GM12878 (cell line): ENCODE data around the gene NFE2L2. TPM values are rescaled to one million over a fixed set of nuclear protein-coding genes. Genes with fewer than 3 reads are reported as not detected.

Experiments
- ATAC-seq: fragments of 200-7000 bp; cut with Tn5 transposase; 3 replicates; pipeline ENCODE4 v1.9.1; 2020; ENCODE audit warnings: mild to moderate bottlenecking, moderate library complexity
- BruUV-seq: library from RNA; stranded (reverse); fragments of 400-500 nt; replicated peaks from 2 replicates; lab custom pipeline; 2021; lab: Mats Ljungman, UMichigan
- CTCF ChIA-PET: fragments of 300-600 bp; sonication (Branson Sonifier 250); formaldehyde crosslinking; extraction: SDS; loops from one replicate; lab custom pipeline; 2021; ENCODE audit warnings: inconsistent platforms; lab: Yijun Ruan, JAX
- POLR2A ChIA-PET: fragments of 350-600 bp; formaldehyde crosslinking; extraction: SDS; loops from one replicate; lab custom pipeline; 2021; ENCODE audit warnings: inconsistent platforms; lab: Charles Lee
- RAD21 ChIA-PET: fragments of 300-600 bp; sonication (Branson Sonifier 250); formaldehyde crosslinking; loops from one replicate; lab custom pipeline; 2023; ENCODE audit warnings: antibody characterized with exemption; ENCODE audit not compliant: unreplicated experiment; lab: Charles Lee
- SMC1A ChIA-PET: fragments of 300-600 bp; sonication (Branson Sonifier 250); formaldehyde crosslinking; loops from one replicate; lab custom pipeline; 2023; ENCODE audit not compliant: unreplicated experiment, uncharacterized antibody; lab: Charles Lee
- DNase-seq: peaks from one replicate; pipeline ENCODE4 v3.0.0-alpha.2; 2011; ENCODE audit warnings: low read depth, low spot score
- FAIRE-seq: peaks from 3 replicates; lab custom pipeline; 2011; peaks lifted over from hg19 to GRCh38; lab: Jason Lieb, UNC
- H2AFZ ChIP-seq: 2 replicates; pipeline ENCODE4 v1.6.0; 2011; ENCODE audit warnings: low read depth, low read length, control low read depth; ENCODE audit not compliant: control insufficient read depth
- H3K27ac ChIP-seq: 2 replicates; pipeline ENCODE4 v1.5.1; 2011; ENCODE audit warnings: control low read depth; ENCODE audit not compliant: control insufficient read depth, insufficient read depth
- H3K27me3 ChIP-seq, 2 experiments: replicated peaks in 1 of 2; 2 replicates each; pipeline versions ENCODE4 v1.6.0 to v1.6.1; 2011; ENCODE audit warnings: low read length in 1 of 2; ENCODE audit not compliant: control insufficient read depth in 2 of 2, insufficient read depth in 2 of 2
- H3K36me3 ChIP-seq, 2 experiments: 2 replicates each; pipeline ENCODE4 v1.5.1; 2011; ENCODE audit warnings: low read length in 1 of 2; ENCODE audit not compliant: control insufficient read depth in 2 of 2, insufficient read depth in 2 of 2
- H3K4me1 ChIP-seq: 2 replicates; pipeline ENCODE4 v1.6.1; 2011; ENCODE audit warnings: mild to moderate bottlenecking, low read length, moderate library complexity, mixed read lengths; ENCODE audit not compliant: control insufficient read depth, insufficient read depth
- H3K4me2 ChIP-seq: 2 replicates; pipeline ENCODE4 v1.6.0; 2011; ENCODE audit warnings: control low read depth; ENCODE audit not compliant: control insufficient read depth, insufficient read depth
- H3K4me3 ChIP-seq: fragments of 200-600 bp; sonication (generic); 2 replicates; pipeline ENCODE4 v1.5.1; 2016
- H3K79me2 ChIP-seq: 2 replicates; pipeline ENCODE4 v1.6.0; 2011; ENCODE audit warnings: low read length; ENCODE audit not compliant: control insufficient read depth, insufficient read depth
- H3K9ac ChIP-seq: 2 replicates; pipeline ENCODE4 v1.8.0; 2011; ENCODE audit warnings: low read length, control low read depth, mixed read lengths; ENCODE audit not compliant: control insufficient read depth, insufficient read depth
- H3K9me3 ChIP-seq: replicated peaks from 3 replicates; pipeline ENCODE4 v1.5.1; 2011; ENCODE audit warnings: mild to moderate bottlenecking, low read length; ENCODE audit not compliant: control insufficient read depth, insufficient read depth
- H4K20me1 ChIP-seq: 2 replicates; pipeline ENCODE4 v1.6.0; 2011; ENCODE audit not compliant: control insufficient read depth, insufficient read depth
- CHD1 ChIP-seq: IDR thresholded peaks from 2 replicates; pipeline ENCODE4 v1.6.1; 2012; ENCODE audit warnings: low read depth, low read length, improper control_type of control experiment
- DPF2 ChIP-seq: fragments of 450-650 bp; IDR thresholded peaks from 2 replicates; pipeline ENCODE4 v1.6.1; 2017; ENCODE audit warnings: mild to moderate bottlenecking
- EP300 ChIP-seq, 2 experiments: fragments of 150-350 bp in 1 of 2; IDR thresholded peaks; 2 replicates each; pipeline ENCODE4 v1.6.1; 2011 to 2012; ENCODE audit warnings: low read depth in 2 of 2, low read length in 2 of 2, borderline replicate concordance in 1 of 2, improper control_type of control experiment in 1 of 2, inconsistent platforms in 1 of 2; ENCODE audit not compliant: control insufficient read depth in 1 of 2
- FOXK2 ChIP-seq: fragments of 450-650 bp; IDR thresholded peaks from 2 replicates; pipeline ENCODE4 v1.6.1; 2017; ENCODE audit warnings: mild to moderate bottlenecking, moderate library complexity
- GATAD2B ChIP-seq: fragments of 450-650 bp; conservative IDR thresholded peaks from 2 replicates; pipeline ENCODE4 v1.6.1; 2017; ENCODE audit warnings: low read depth, mild to moderate bottlenecking, moderate library complexity
- KAT2A ChIP-seq: conservative IDR thresholded peaks from 2 replicates; pipeline ENCODE4 v1.6.1; 2011; ENCODE audit warnings: low read depth, low read length; ENCODE audit not compliant: control insufficient read depth
- LARP7 ChIP-seq: fragments of 450-650 bp; IDR thresholded peaks from 2 replicates; pipeline ENCODE4 v1.6.1; 2017; ENCODE audit warnings: mild to moderate bottlenecking
- NBN ChIP-seq: fragments of 450-650 bp; IDR thresholded peaks from 2 replicates; pipeline ENCODE4 v1.6.1; 2016
- RBBP5 ChIP-seq: fragments of 200-600 bp; sonication (generic); conservative IDR thresholded peaks from 2 replicates; pipeline ENCODE4 v1.6.1; 2016
- SIN3A ChIP-seq: IDR thresholded peaks from 2 replicates; pipeline ENCODE4 v1.6.1; 2012; ENCODE audit warnings: low read depth, low read length, improper control_type of control experiment
- TAF1 ChIP-seq: IDR thresholded peaks from 2 replicates; pipeline ENCODE4 v1.6.1; 2011; ENCODE audit warnings: mild to moderate bottlenecking, low read depth, low read length, borderline replicate concordance
- TBL1XR1 ChIP-seq: IDR thresholded peaks from 2 replicates; pipeline ENCODE4 v1.6.1; 2012; ENCODE audit warnings: low read depth, low read length, improper control_type of control experiment
- USF2 ChIP-seq: IDR thresholded peaks from 2 replicates; pipeline ENCODE4 v1.6.1; 2011; ENCODE audit warnings: low read depth, low read length, improper control_type of control experiment, borderline replicate concordance
- WGBS: methylation state at CpG from one replicate; pipeline ENCODE4 v1.1.6; 2016; ENCODE audit warnings: low lambda C conversion rate; ENCODE audit not compliant: insufficient replicate concordance, insufficient coverage; ENCODE audit errors: missing lambda C conversion rate; 5-methylcytosine and 5-hydroxymethylcytosine counted together
- in situ Hi-C: fragments of 300-500 bp; cut with MboI; formaldehyde crosslinking; loops from 9 replicates; pipeline ENCODE4 v1.14.3; 2018; ENCODE audit warnings: mixed read lengths
- intact Hi-C: fragments of 100-400 bp; cut with micrococcal nuclease; formaldehyde crosslinking; loops from one replicate; pipeline ENCODE4 v1.14.2; 2022; ENCODE audit not compliant: unreplicated experiment
- polyA plus RNA-seq, 11 experiments: library from polyadenylated mRNA; depleted of rRNA in 4 of 11; unstranded in 6 of 11; stranded (reverse) in 5 of 11; fragments of >200 nt; fragmentation: Nextera tagmentation in 4 of 11; fragmentation: Illumina TruSeq in 1 of 11; extraction: Ambion mirVana in 4 of 11; extraction: Trizol in 1 of 11; gene quantifications; 1 replicate in 1 of 11; 2 replicates in 10 of 11; pipeline versions ENCODE4 v1.2.1 to v1.2.3, GENCODE V29; 2011 to 2016; ENCODE audit warnings: inconsistent platforms in 2 of 11, missing spikeins in 2 of 11, low read depth in 1 of 11
- total RNA-seq, 4 experiments: library from RNA; depleted of rRNA in 3 of 4; stranded (reverse); fragments of >200 nt in 3 of 4; fragmentation: Illumina TruSeq in 1 of 4; extraction: Trizol in 1 of 4; gene quantifications; 2 replicates each; pipeline versions ENCODE4 v1.2.1 to v1.2.3, GENCODE V29; 2013 to 2021

The NFE2L2 gene
- total and polyA plus RNA-seq, 10 of the 15 experiments (the other 5 are each of a cell fraction or from before 2014, with no cell fraction given) = 18.4 to 69.8 (median 37.1) TPM

- no peak for TF ChIP-seq RBBP5
Measured at GRCh38 chr2:177273408-177273807, 8.9 kb upstream of the NFE2L2 start (continued).

GRCh38 chr2:177272765-177273164 is 8.2 kb upstream of the NFE2L2 start:
- TF ChIP-seq EP300 (IDR thresholded peaks at IDR 0.05; ENCODE audit: borderline replicate concordance in 1 of 2, control insufficient read depth in 1 of 2, low read depth in 2 of 2, low read length in 2 of 2) = no peak
- TF ChIP-seq TAF1 = no peak
- no peak for TF ChIP-seq LARP7
- TF ChIP-seq NBN = no peak
- TF ChIP-seq KAT2A = no peak
- no peak for TF ChIP-seq SIN3A
- no peak for TF ChIP-seq GATAD2B
- TF ChIP-seq CHD1 = no peak
- TF ChIP-seq FOXK2 = no peak
- TF ChIP-seq USF2 = no peak
- no peak for TF ChIP-seq DPF2
- no peak for TF ChIP-seq TBL1XR1
- in situ Hi-C loops (no loop called here), intact Hi-C loops (no loop called here)
- SMC1A ChIA-PET = interaction anchor here (1.2 to 2.9 kb wide), 7 partner anchors 8 to 79 kb away, joined by 3 to 17 read pairs (median 5); partner anchors contain the start of gene NFE2L2
- H3K27ac ChIP-seq = no peak overlapping the region
- H3K4me2 ChIP-seq = no peak overlapping the region
- no peak overlapping the region for H3K4me3 ChIP-seq
- no peaks in the 10 kb centered on the region for H4K20me1 ChIP-seq
- no TSS peak for BruUV-seq
- no peaks in the 10 kb centered on the region for H3K79me2 ChIP-seq
- H3K4me1 ChIP-seq = no peaks in the 10 kb centered on the region; the same call in 1 of the 2 replicates
- no peaks in the 10 kb centered on the region for H3K27me3 ChIP-seq
- no peak overlapping the region for H3K9ac ChIP-seq
- WGBS = 67% methylated on average over 2 of the region's 2 CpGs
- no peak for FAIRE-seq
- H2AFZ ChIP-seq = no peak overlapping the region
- no peaks in the 10 kb centered on the region for H3K9me3 ChIP-seq
- ATAC-seq = 0 out of 3 replicates have a peak, but pooled peaks have one; percentile 24
- no peaks in the 10 kb centered on the region for H3K36me3 ChIP-seq
- POLR2A ChIA-PET = interaction anchor here (1.0 to 1.3 kb wide), 4 partner anchors 8 to 12 kb away, joined by 3 to 8 read pairs (median 4); partner anchors contain the start of gene NFE2L2
- no peak for DNase-seq
- RAD21 ChIA-PET = interaction anchor here (0.8 to 2.5 kb wide), 7 partner anchors 9 to 107 kb away, joined by 3 to 10 read pairs (median 3); partner anchors contain the start of gene NFE2L2
- CTCF ChIA-PET = interaction anchor here (1.0 to 14.2 kb wide), 7 partner anchors 9 to 109 kb away, joined by 3 to 213 read pairs (median 9); partner anchors contain the start of gene NFE2L2
